WTC11 (cell line): ENCODE data around the gene NCKAP5. TPM values are rescaled to one million over a fixed set of nuclear protein-coding genes. Genes with fewer than 3 reads are reported as not detected.

Experiments used
- ATAC-seq: fragments of 200-7000 bp; cut with Tn5 transposase; 2 replicates; pipeline ENCODE4 v1.10.0; 2021; ENCODE audit warnings: mild to moderate bottlenecking, moderate library complexity
- CTCF ChIA-PET: fragments of 300-600 bp; sonication (Branson Sonifier 250); formaldehyde crosslinking; loops from one replicate; lab custom pipeline; 2021; ENCODE audit warnings: antibody characterized with exemption; lab: Charles Lee
- POLR2A ChIA-PET: fragments of 350-600 bp; sonication (Branson Sonifier 250); formaldehyde crosslinking; loops from one replicate; lab custom pipeline; 2021; ENCODE audit warnings: antibody characterized with exemption; lab: Charles Lee
- DNase-seq: peaks from one replicate; pipeline ENCODE4 v3.0.0; 2021; ENCODE audit warnings: low spot score
- H3K27ac Mint-ChIP-seq: 2 replicates; pipeline ENCODE4 v1.8.0; 2021; ENCODE audit warnings: mixed read lengths
- H3K27me3 Mint-ChIP-seq: 2 replicates; pipeline ENCODE4 v1.8.0; 2021; ENCODE audit warnings: low read depth, mild to moderate bottlenecking, moderate library complexity, mixed read lengths
- H3K36me3 Mint-ChIP-seq: 2 replicates; pipeline ENCODE4 v1.8.0; 2021; ENCODE audit warnings: mixed read lengths
- H3K4me1 Mint-ChIP-seq: 2 replicates; pipeline ENCODE4 v1.8.0; 2022; ENCODE audit warnings: mixed read lengths
- H3K4me3 Mint-ChIP-seq: 2 replicates; pipeline ENCODE4 v1.8.0; 2021; ENCODE audit warnings: mild to moderate bottlenecking, moderate library complexity, mixed read lengths
- H3K9me3 Mint-ChIP-seq: 2 replicates; pipeline ENCODE4 v1.8.0; 2021; ENCODE audit warnings: mixed read lengths
- FOXK1 ChIP-seq: sonication (generic); formaldehyde crosslinking; IDR thresholded peaks from 2 replicates; pipeline ENCODE4 v1.8.0; 2022; ENCODE audit warnings: mild to moderate bottlenecking, moderate library complexity, missing genetic modification reagents
- GABPB1 ChIP-seq: sonication (generic); formaldehyde crosslinking; IDR thresholded peaks from 2 replicates; pipeline ENCODE4 v1.8.1; 2023; ENCODE audit warnings: mild to moderate bottlenecking, missing genetic modification reagents
- MYBL2 ChIP-seq: sonication (generic); formaldehyde crosslinking; IDR thresholded peaks from 2 replicates; pipeline ENCODE4 v1.8.1; 2023; ENCODE audit warnings: mild to moderate bottlenecking, moderate library complexity, missing genetic modification reagents
- NFE2L1 ChIP-seq: sonication (generic); formaldehyde crosslinking; IDR thresholded peaks from 2 replicates; pipeline ENCODE4 v1.8.1; 2023; ENCODE audit warnings: missing genetic modification reagents
- OVOL2 ChIP-seq: fragments of 250-450 bp; sonication (Bioruptor Pico); IDR thresholded peaks from 2 replicates; pipeline ENCODE4 v1.9.0; 2021; ENCODE audit warnings: mild to moderate bottlenecking, borderline replicate concordance
- ZNF232 ChIP-seq: sonication (generic); formaldehyde crosslinking; IDR thresholded peaks from 2 replicates; pipeline ENCODE4 v1.8.0; 2022; ENCODE audit warnings: mild to moderate bottlenecking, missing genetic modification reagents
- total RNA-seq: library from RNA; stranded (reverse); gene quantifications from 3 replicates; pipeline ENCODE4 v1.2.3, GENCODE V29; 2021
- TF ChIP-seq, protein P1 (sequence below): fragments of 250-450 bp; sonication (Bioruptor Pico); IDR thresholded peaks from 2 replicates; pipeline ENCODE4 v1.9.0; 2021; ENCODE audit warnings: moderate library complexity, mild to moderate bottlenecking, inconsistent platforms, borderline replicate concordance
- TF ChIP-seq, protein P2 (sequence below): sonication (generic); formaldehyde crosslinking; IDR thresholded peaks from 2 replicates; pipeline ENCODE4 v1.8.1; 2023; ENCODE audit warnings: mild to moderate bottlenecking, missing genetic modification reagents, moderate library complexity
- TF ChIP-seq, protein P3 (sequence below): fragments of 250-450 bp; sonication (Bioruptor Pico); IDR thresholded peaks from 2 replicates; pipeline ENCODE4 v1.9.0; 2021; ENCODE audit warnings: mild to moderate bottlenecking, borderline replicate concordance
- TF ChIP-seq, protein P4 (sequence below): sonication (generic); formaldehyde crosslinking; conservative IDR thresholded peaks from 2 replicates; pipeline ENCODE4 v1.8.1; 2023; ENCODE audit warnings: mild to moderate bottlenecking, low read depth, missing genetic modification reagents, moderate library complexity
- TF ChIP-seq, protein P5 (sequence below): sonication (generic); formaldehyde crosslinking; IDR thresholded peaks from 2 replicates; pipeline ENCODE4 v1.8.1; 2022; ENCODE audit warnings: missing genetic modification reagents, borderline replicate concordance
- TF ChIP-seq, protein P6 (sequence below): fragments of 250-450 bp; sonication (Bioruptor Pico); conservative IDR thresholded peaks from 2 replicates; pipeline ENCODE4 v1.9.0; 2021; ENCODE audit warnings: mild to moderate bottlenecking
- TF ChIP-seq, protein P7 (sequence below): sonication (generic); formaldehyde crosslinking; conservative IDR thresholded peaks from 2 replicates; pipeline ENCODE4 v1.8.1; 2022; ENCODE audit warnings: mild to moderate bottlenecking, missing genetic modification reagents

Gene NCKAP5
- total RNA-seq, 1 experiment from 2014 or later = 0.55 TPM

DNA sequence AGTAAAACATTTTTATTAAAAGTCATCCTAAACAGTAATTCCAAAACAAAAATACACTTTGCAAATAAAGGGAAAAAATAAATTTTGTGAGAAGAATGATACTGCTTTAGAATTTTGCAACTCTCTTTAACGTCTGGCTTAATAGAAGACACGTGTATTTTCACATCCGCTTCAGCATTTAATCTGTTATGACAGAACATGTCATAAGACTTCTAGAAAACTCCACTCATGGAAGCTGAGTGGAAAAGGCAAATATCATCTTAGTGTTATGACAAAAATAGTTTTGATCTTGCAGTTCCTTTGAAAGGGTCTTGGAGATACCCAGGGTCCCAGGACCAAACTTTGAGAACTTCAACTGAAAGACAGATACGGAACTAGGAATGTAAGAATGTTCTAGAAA lies 350.1 kb downstream of the NCKAP5 start (continued):
- TF ChIP-seq, protein P1, sequence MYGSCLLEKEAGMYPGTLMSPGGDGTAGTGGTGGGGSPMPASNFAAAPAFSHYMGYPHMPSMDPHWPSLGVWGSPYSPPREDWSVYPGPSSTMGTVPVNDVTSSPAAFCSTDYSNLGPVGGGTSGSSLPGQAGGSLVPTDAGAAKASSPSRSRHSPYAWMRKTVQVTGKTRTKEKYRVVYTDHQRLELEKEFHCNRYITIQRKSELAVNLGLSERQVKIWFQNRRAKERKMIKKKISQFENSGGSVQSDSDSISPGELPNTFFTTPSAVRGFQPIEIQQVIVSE (CRISPR knock-in tag) = no peak
- TF ChIP-seq, protein P2, sequence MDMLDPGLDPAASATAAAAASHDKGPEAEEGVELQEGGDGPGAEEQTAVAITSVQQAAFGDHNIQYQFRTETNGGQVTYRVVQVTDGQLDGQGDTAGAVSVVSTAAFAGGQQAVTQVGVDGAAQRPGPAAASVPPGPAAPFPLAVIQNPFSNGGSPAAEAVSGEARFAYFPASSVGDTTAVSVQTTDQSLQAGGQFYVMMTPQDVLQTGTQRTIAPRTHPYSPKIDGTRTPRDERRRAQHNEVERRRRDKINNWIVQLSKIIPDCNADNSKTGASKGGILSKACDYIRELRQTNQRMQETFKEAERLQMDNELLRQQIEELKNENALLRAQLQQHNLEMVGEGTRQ (CRISPR knock-in tag) = no peak
- TF ChIP-seq, protein P3, sequence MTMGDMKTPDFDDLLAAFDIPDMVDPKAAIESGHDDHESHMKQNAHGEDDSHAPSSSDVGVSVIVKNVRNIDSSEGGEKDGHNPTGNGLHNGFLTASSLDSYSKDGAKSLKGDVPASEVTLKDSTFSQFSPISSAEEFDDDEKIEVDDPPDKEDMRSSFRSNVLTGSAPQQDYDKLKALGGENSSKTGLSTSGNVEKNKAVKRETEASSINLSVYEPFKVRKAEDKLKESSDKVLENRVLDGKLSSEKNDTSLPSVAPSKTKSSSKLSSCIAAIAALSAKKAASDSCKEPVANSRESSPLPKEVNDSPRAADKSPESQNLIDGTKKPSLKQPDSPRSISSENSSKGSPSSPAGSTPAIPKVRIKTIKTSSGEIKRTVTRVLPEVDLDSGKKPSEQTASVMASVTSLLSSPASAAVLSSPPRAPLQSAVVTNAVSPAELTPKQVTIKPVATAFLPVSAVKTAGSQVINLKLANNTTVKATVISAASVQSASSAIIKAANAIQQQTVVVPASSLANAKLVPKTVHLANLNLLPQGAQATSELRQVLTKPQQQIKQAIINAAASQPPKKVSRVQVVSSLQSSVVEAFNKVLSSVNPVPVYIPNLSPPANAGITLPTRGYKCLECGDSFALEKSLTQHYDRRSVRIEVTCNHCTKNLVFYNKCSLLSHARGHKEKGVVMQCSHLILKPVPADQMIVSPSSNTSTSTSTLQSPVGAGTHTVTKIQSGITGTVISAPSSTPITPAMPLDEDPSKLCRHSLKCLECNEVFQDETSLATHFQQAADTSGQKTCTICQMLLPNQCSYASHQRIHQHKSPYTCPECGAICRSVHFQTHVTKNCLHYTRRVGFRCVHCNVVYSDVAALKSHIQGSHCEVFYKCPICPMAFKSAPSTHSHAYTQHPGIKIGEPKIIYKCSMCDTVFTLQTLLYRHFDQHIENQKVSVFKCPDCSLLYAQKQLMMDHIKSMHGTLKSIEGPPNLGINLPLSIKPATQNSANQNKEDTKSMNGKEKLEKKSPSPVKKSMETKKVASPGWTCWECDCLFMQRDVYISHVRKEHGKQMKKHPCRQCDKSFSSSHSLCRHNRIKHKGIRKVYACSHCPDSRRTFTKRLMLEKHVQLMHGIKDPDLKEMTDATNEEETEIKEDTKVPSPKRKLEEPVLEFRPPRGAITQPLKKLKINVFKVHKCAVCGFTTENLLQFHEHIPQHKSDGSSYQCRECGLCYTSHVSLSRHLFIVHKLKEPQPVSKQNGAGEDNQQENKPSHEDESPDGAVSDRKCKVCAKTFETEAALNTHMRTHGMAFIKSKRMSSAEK (CRISPR knock-in tag) = no peak
- TF ChIP-seq FOXK1 (CRISPR knock-in tag) (no peak), OVOL2 (CRISPR knock-in tag) (no peak), MYBL2 (CRISPR knock-in tag) (no peak)
- TF ChIP-seq, protein P4, sequence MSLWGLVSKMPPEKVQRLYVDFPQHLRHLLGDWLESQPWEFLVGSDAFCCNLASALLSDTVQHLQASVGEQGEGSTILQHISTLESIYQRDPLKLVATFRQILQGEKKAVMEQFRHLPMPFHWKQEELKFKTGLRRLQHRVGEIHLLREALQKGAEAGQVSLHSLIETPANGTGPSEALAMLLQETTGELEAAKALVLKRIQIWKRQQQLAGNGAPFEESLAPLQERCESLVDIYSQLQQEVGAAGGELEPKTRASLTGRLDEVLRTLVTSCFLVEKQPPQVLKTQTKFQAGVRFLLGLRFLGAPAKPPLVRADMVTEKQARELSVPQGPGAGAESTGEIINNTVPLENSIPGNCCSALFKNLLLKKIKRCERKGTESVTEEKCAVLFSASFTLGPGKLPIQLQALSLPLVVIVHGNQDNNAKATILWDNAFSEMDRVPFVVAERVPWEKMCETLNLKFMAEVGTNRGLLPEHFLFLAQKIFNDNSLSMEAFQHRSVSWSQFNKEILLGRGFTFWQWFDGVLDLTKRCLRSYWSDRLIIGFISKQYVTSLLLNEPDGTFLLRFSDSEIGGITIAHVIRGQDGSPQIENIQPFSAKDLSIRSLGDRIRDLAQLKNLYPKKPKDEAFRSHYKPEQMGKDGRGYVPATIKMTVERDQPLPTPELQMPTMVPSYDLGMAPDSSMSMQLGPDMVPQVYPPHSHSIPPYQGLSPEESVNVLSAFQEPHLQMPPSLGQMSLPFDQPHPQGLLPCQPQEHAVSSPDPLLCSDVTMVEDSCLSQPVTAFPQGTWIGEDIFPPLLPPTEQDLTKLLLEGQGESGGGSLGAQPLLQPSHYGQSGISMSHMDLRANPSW (CRISPR knock-in tag) = no peak
- TF ChIP-seq, protein P5, sequence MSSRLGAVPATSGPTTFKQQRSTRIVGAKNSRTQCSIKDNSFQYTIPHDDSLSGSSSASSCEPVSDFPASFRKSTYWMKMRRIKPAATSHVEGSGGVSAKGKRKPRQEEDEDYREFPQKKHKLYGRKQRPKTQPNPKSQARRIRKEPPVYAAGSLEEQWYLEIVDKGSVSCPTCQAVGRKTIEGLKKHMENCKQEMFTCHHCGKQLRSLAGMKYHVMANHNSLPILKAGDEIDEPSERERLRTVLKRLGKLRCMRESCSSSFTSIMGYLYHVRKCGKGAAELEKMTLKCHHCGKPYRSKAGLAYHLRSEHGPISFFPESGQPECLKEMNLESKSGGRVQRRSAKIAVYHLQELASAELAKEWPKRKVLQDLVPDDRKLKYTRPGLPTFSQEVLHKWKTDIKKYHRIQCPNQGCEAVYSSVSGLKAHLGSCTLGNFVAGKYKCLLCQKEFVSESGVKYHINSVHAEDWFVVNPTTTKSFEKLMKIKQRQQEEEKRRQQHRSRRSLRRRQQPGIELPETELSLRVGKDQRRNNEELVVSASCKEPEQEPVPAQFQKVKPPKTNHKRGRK (CRISPR knock-in tag) = no peak

DNA sequence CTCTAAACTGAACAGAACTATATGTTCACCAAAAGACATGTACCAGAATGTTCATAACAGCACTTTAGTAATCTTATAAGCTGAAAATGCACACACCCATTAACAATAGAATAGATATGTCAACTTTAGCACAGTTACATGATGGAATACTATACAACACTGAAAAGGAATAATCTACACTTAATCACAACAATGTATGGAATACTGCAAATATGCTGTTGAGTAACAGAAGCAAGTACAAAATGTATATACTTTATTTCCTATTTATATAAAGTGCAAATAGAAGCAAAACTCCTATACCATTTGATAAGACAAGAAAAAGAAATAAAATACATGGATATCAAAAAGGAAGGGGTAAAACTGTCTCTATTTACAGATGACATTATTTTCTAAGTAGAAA lies 352.8 kb downstream of the NCKAP5 start:
- CTCF ChIA-PET = no interaction called here
- Mint-ChIP-seq H3K4me1 (peaks cover 4% of the 10 kb centered on the region; the same call in 1 of the 2 replicates), H3K9me3 (peaks cover 15% of the 10 kb centered on the region), H3K27me3 (no peaks in the 10 kb centered on the region), H3K27ac (no peak overlapping the region), H3K36me3 (peaks cover 5% of the 10 kb centered on the region; the same call in 1 of the 2 replicates), H3K4me3 (no peak overlapping the region)
- DNase-seq (no peak), ATAC-seq (no peak)
- POLR2A ChIA-PET = no interaction called here
- TF ChIP-seq, protein P2 (CRISPR knock-in tag) = no peak
- TF ChIP-seq ZNF232 (CRISPR knock-in tag) = no peak
- TF ChIP-seq, protein P6, sequence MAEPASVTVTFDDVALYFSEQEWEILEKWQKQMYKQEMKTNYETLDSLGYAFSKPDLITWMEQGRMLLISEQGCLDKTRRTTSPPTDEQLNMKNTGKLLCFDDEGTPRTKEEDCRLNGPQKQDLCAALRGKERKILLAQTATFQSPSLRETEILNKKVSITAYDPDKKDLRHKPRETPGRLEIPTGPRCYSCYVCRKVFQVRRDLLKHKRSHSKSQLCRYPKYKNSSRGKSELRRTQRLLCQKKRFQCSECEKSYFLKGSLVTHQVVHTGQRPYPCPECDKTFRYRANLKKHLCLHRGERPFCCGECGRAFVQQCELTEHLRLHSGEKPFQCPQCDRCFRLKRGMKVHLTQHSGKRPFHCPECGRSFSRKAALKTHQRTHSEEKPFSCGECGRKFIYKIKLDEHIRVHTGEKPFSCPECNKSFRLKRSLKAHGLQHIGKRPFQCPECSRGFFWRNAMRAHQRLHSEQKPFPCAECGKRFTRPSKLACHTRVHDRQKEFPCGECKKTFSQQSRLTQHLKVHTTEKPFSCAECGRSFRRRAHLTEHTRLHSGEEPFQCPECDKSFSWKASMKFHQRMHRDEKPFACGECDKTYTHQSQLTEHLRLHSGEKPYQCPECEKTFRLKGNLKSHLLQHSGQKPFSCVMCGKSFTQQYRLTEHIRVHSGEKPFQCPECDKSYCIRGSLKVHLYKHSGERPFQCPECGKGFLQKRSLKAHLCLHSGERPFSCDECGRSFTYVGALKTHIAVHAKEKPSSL (CRISPR knock-in tag) = no peak
- TF ChIP-seq GABPB1 = no peak
- TF ChIP-seq, protein P7, sequence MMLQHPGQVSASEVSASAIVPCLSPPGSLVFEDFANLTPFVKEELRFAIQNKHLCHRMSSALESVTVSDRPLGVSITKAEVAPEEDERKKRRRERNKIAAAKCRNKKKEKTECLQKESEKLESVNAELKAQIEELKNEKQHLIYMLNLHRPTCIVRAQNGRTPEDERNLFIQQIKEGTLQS (CRISPR knock-in tag) = no peak
- TF ChIP-seq NFE2L1 (CRISPR knock-in tag) = no peak
